GM12878 (cell line): ENCODE data around the gene SDK2. TPM values are rescaled to one million over a fixed set of nuclear protein-coding genes. Genes with fewer than 3 reads are reported as not detected.
A peak's percentile ranks its signal among the peaks of the same experiment; 100 is the strongest.

Experiments used
- BCL11A ChIP-seq: IDR thresholded peaks from 2 replicates; pipeline ENCODE4 v1.6.1; 2011; ENCODE audit warnings: low read depth, low read length
- BHLHE40 ChIP-seq, 2 experiments: fragments of 450-650 bp in 1 of 2; IDR thresholded peaks; 2 replicates each; pipeline ENCODE4 v1.6.1; 2011 to 2017; ENCODE audit warnings: low read depth in 2 of 2, borderline replicate concordance in 1 of 2, improper control_type of control experiment in 1 of 2, low read length in 1 of 2, mild to moderate bottlenecking in 1 of 2
- BMI1 ChIP-seq: fragments of 450-650 bp; IDR thresholded peaks from 2 replicates; pipeline ENCODE4 v1.6.1; 2016; ENCODE audit warnings: mild to moderate bottlenecking, moderate library complexity, borderline replicate concordance
- CEBPB ChIP-seq, 2 experiments: fragments of 150-350 bp in 1 of 2; IDR thresholded peaks; 2 replicates each; pipeline ENCODE4 v1.6.1; 2012 to 2014; ENCODE audit warnings: low read depth in 2 of 2, low read length in 2 of 2, borderline replicate concordance in 1 of 2, inconsistent platforms in 1 of 2
- E2F8 ChIP-seq: fragments of 450-650 bp; IDR thresholded peaks from 2 replicates; pipeline ENCODE4 v1.6.1; 2018; ENCODE audit warnings: mild to moderate bottlenecking, low read depth, moderate library complexity; ENCODE audit not compliant: partially characterized antibody
- EGR1 ChIP-seq, 2 experiments: IDR thresholded peaks; 1 replicate in 1 of 2; 2 replicates in 1 of 2; pipeline ENCODE4 v1.6.1; 2011 to 2012; ENCODE audit warnings: low read depth in 2 of 2, low read length in 2 of 2, borderline replicate concordance in 1 of 2, mild to moderate bottlenecking in 1 of 2, moderate library complexity in 1 of 2
- HDGF ChIP-seq: fragments of 450-650 bp; IDR thresholded peaks from 2 replicates; pipeline ENCODE4 v1.6.1; 2016; ENCODE audit warnings: antibody characterized with exemption
- HSF1 ChIP-seq: fragments of 150-350 bp; IDR thresholded peaks from 2 replicates; pipeline ENCODE4 v1.6.1; 2014; ENCODE audit warnings: mild to moderate bottlenecking, low read depth, low read length
- JUNB ChIP-seq: IDR thresholded peaks from 2 replicates; pipeline ENCODE4 v1.6.1; 2016; ENCODE audit warnings: antibody characterized with exemption, mild to moderate bottlenecking
- LARP7 ChIP-seq: fragments of 450-650 bp; IDR thresholded peaks from 2 replicates; pipeline ENCODE4 v1.6.1; 2017; ENCODE audit warnings: mild to moderate bottlenecking
- PML ChIP-seq: IDR thresholded peaks from 2 replicates; pipeline ENCODE4 v1.6.1; 2012; ENCODE audit warnings: low read length, inconsistent platforms
- POLR2A ChIP-seq: IDR thresholded peaks from 2 replicates; pipeline ENCODE4 v1.6.1; 2011; ENCODE audit warnings: low read depth, mild to moderate bottlenecking, low read length
- PRDM15 ChIP-seq: fragments of 450-650 bp; formaldehyde crosslinking; IDR thresholded peaks from 2 replicates; pipeline ENCODE4 v1.4.0; 2020; ENCODE audit warnings: mild to moderate bottlenecking, moderate library complexity
- RB1 ChIP-seq: fragments of 450-650 bp; formaldehyde crosslinking; IDR thresholded peaks from 2 replicates; pipeline ENCODE4 v1.6.1; 2017; ENCODE audit warnings: mild to moderate bottlenecking, borderline replicate concordance
- SIN3A ChIP-seq: IDR thresholded peaks from 2 replicates; pipeline ENCODE4 v1.6.1; 2012; ENCODE audit warnings: low read depth, low read length, improper control_type of control experiment
- SMARCA5 ChIP-seq: fragments of 450-650 bp; IDR thresholded peaks from 2 replicates; pipeline ENCODE4 v1.6.1; 2017; ENCODE audit warnings: mild to moderate bottlenecking
- SRF ChIP-seq, 2 experiments: IDR thresholded peaks; 2 replicates each; pipeline ENCODE4 v1.6.1; 2011; ENCODE audit warnings: low read depth in 2 of 2, low read length in 2 of 2, mild to moderate bottlenecking in 1 of 2, moderate library complexity in 1 of 2
- TBL1XR1 ChIP-seq: IDR thresholded peaks from 2 replicates; pipeline ENCODE4 v1.6.1; 2012; ENCODE audit warnings: low read depth, low read length, improper control_type of control experiment
- ZBTB11 ChIP-seq: fragments of 450-650 bp; formaldehyde crosslinking; IDR thresholded peaks from 2 replicates; pipeline ENCODE4 v1.5.0; 2022; ENCODE audit warnings: mild to moderate bottlenecking, missing genetic modification characterization
- ZSCAN29 ChIP-seq: fragments of 450-650 bp; IDR thresholded peaks from 2 replicates; pipeline ENCODE4 v1.6.1; 2017; ENCODE audit warnings: mild to moderate bottlenecking, moderate library complexity
- polyA plus RNA-seq, 11 experiments: library from polyadenylated mRNA; depleted of rRNA in 4 of 11; unstranded in 6 of 11; stranded (reverse) in 5 of 11; fragments of >200 nt; fragmentation: Nextera tagmentation in 4 of 11; fragmentation: Illumina TruSeq in 1 of 11; extraction: Ambion mirVana in 4 of 11; extraction: Trizol in 1 of 11; gene quantifications; 1 replicate in 1 of 11; 2 replicates in 10 of 11; pipeline versions ENCODE4 v1.2.1 to v1.2.3, GENCODE V29; 2011 to 2016; ENCODE audit warnings: inconsistent platforms in 2 of 11, missing spikeins in 2 of 11, low read depth in 1 of 11
- total RNA-seq, 4 experiments: library from RNA; depleted of rRNA in 3 of 4; stranded (reverse); fragments of >200 nt in 3 of 4; fragmentation: Illumina TruSeq in 1 of 4; extraction: Trizol in 1 of 4; gene quantifications; 2 replicates each; pipeline versions ENCODE4 v1.2.1 to v1.2.3, GENCODE V29; 2013 to 2021

SDK2 gene
- total and polyA plus RNA-seq, 10 of the 15 experiments (the other 5 are each of a cell fraction or from before 2014, with no cell fraction given): 0.03 to 0.08 (median 0.03) TPM; not detected in 7

GRCh38 chr17:73291260-73291801 lies 352.9 kb downstream of the SDK2 start (continued):
- TF ChIP-seq HSF1 (no peak), EGR1 (IDR thresholded peaks at IDR 0.05; ENCODE audit: borderline replicate concordance in 1 of 2, low read depth in 2 of 2, low read length in 2 of 2) (no peak), RB1 (no peak), HDGF (no peak), ZBTB11 (no peak), JUNB (no peak), PRDM15 (CRISPR knock-in tag) (no peak), CEBPB (IDR thresholded peaks at IDR 0.05; ENCODE audit: borderline replicate concordance in 1 of 2, low read depth in 2 of 2, low read length in 2 of 2) (no peak), SIN3A (no peak), SMARCA5 (no peak), POLR2A (no peak), ZSCAN29 (no peak), PML (no peak), BHLHE40 (IDR thresholded peaks at IDR 0.05; ENCODE audit: borderline replicate concordance in 1 of 2, low read depth in 2 of 2, low read length in 1 of 2) (no peak; a peak in 1 of 4 replicates), BMI1 (no peak), SRF (IDR thresholded peaks at IDR 0.05; ENCODE audit: low read depth in 2 of 2, low read length in 2 of 2) (peak in 1 of 2 experiments; percentile 29; a peak in 1 of 4 replicates), LARP7 (no peak), BCL11A (no peak), TBL1XR1 (0 out of 2 replicates have a peak, but pooled peaks have one; percentile 47), E2F8 (no peak)
